ENCODE results near the gene SNRNP25.

SNRNP25 gene

DNA sequence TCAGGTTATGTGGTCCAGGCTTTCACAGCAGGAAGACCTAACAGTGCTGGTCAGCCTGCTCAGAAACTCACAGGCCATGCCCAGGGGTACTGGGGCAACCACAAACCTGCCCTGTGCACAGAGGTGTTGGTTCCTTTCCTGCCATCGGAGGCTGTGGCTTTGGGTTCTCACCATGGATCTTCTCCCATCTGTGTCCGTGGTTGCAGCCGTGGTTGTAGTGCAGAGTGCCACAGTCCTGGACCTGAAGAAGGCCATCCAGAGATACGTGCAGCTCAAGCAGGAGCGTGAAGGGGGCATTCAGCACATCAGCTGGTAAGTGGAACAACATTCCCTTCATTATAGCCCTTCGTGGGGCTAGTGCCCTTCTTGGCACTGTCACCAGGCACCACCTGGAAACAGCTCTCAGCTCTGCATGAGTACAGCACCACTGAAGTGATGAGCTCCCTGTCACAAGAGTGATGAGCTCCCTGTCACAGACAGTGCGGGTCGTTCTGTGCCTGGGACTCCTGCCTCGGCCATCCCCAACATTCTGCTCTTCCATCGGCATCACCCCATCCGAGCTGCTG, 2.0 kb downstream of the SNRNP25 start:
- Histone ChIP-seq H3K9ac (ENCODE audit: low read depth, low read length) (no peak overlapping the region), H3K36me3 (ENCODE audit: insufficient read depth, low read length) (peaks cover 4% of the 10 kb centered on the region)

DNA sequence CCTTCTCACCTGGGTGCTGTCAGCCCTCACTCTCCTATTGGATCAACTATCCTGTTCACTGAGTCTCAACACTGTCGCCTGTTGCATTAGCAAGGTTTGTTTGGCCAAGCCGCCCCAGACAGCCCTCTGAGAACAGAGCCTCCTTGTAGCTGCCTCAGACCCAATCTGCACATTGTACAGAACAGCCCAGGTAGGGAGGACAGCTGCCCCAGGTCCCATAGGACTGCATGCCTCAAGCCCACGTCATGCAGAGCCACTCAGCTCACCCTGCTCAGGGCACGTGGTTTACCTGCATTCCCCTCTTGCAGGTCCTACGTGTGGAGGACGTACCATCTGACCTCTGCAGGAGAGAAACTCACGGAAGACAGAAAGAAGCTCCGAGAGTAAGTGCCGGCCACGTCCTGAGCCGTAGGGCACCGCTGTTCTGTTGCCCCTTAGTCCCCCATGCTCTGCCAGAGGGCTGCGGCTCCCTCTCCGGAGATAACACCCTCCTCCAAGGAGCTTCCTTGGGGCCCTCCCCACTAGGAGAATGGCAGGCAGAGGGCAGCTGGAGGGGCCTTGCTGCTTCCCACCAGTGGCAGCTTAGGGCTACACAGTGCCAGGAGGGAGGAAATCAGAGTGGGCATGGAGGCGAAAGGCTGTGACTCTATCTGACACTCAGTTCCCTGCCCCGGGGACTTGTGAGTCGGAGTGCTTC, 2.8 kb downstream of the SNRNP25 start:
- H3K9ac ChIP-seq (ENCODE audit: low read depth, low read length), result no peak overlapping the region
- peaks cover 3% of the 10 kb centered on the region for H3K36me3 ChIP-seq (ENCODE audit: insufficient read depth, low read length)

More for the DNA sequence above, 2.0 kb downstream of the SNRNP25 start:
- H3K9me3 ChIP-seq (ENCODE audit: control insufficient read depth, insufficient read depth, low read length), result no peaks in the 10 kb centered on the region
- no peaks in the 10 kb centered on the region for H3K4me1 ChIP-seq (ENCODE audit: insufficient read depth, low read length)

GRCh38 chr16:57711-58110, 4.1 kb downstream of the SNRNP25 start:
- Histone ChIP-seq H3K36me3 (ENCODE audit: insufficient read depth, low read length) (peaks cover 3% of the 10 kb centered on the region), H3K4me1 (ENCODE audit: insufficient read depth, low read length) (no peaks in the 10 kb centered on the region), H3K9ac (ENCODE audit: low read depth, low read length) (no peak overlapping the region), H3K9me3 (ENCODE audit: control insufficient read depth, insufficient read depth, low read length) (no peaks in the 10 kb centered on the region)

More for the DNA sequence above, 2.8 kb downstream of the SNRNP25 start:
- Histone ChIP-seq H3K4me1 (ENCODE audit: insufficient read depth, low read length) (no peaks in the 10 kb centered on the region), H3K9me3 (ENCODE audit: control insufficient read depth, insufficient read depth, low read length) (no peaks in the 10 kb centered on the region)

DNA sequence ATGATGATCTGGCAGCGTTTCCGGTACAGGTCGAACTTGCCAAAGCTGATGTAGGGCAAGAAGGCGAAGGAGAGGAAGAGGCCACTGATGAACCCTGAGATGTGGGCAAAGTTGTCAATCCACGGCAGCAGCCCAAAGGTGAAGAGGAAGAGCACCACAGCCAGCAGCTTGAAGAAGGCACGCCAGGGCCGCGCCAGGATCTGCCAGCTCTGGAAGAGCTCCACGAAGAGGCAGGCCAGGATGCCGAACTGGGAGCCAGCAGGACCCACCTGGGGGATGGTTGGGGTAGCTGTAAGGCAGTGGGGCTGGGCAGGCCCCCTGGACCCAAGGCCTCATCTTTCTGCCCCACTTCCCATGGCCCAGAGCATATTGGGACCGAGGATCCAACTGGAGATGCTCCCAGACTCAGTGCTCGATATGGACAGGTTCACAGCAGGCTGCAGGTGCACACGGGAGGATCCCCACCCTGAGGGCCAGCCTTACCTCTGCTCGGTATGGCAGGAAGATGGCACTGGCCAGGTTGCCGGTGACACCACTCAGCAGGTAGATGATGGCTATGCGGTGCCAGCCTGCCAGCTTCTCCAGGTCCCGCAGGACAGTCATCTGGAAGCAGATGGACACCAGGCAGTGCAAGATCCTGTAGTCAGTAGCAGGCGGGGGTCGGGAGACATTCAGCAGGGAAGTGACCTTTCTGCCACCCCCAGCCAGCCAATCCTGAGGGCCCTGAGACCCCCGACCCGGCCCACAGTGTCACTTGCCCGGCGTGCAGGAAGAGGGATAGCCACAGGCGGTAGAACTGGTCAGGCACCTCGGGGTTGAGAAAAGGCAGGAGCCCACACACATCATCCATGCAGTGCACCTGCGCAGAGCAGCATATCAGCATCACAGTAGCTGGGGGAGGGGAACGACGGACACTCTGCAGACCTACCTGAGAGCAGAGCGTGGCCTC, 5.1 kb downstream of the SNRNP25 start:
- Histone ChIP-seq H3K9me3 (ENCODE audit: control insufficient read depth, insufficient read depth, low read length) (no peaks in the 10 kb centered on the region), H3K4me1 (ENCODE audit: insufficient read depth, low read length) (no peaks in the 10 kb centered on the region), H3K36me3 (ENCODE audit: insufficient read depth, low read length) (peaks cover 3% of the 10 kb centered on the region), H3K9ac (ENCODE audit: low read depth, low read length) (no peak overlapping the region)

GRCh38 chr16:59440-60059, 5.9 kb downstream of the SNRNP25 start:
- H3K9me3 ChIP-seq (ENCODE audit: control insufficient read depth, insufficient read depth, low read length), result no peaks in the 10 kb centered on the region
- peaks cover 9% of the 10 kb centered on the region for H3K36me3 ChIP-seq (ENCODE audit: insufficient read depth, low read length)
- no peak overlapping the region for H3K9ac ChIP-seq (ENCODE audit: low read depth, low read length)
- H3K4me1 ChIP-seq (ENCODE audit: insufficient read depth, low read length), result no peaks in the 10 kb centered on the region

DNA sequence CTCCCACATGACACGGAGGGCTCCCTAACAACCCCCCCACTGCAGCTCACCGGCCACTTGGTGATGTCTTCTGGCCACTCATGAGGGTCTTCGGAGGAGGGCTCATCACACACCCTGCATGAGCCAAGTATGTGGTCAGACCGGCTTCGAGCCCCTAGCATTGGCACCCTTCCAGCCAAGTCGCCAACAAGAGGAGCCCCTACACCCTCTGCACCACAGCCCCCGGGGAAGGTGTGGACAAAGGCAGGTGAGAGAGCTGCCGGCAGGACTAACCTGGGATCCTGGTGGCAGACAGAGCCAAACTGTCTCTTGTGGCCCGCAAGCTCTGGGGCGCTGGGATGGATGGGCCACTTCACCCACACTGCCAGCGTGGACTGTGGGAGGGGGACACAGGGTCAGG, 6.5 kb downstream of the SNRNP25 start:
- H3K9ac ChIP-seq (ENCODE audit: low read depth, low read length), result no peak overlapping the region
- no peaks in the 10 kb centered on the region for H3K4me1 ChIP-seq (ENCODE audit: insufficient read depth, low read length)
- H3K36me3 ChIP-seq (ENCODE audit: insufficient read depth, low read length), result peaks cover 9% of the 10 kb centered on the region
- no peaks in the 10 kb centered on the region for H3K9me3 ChIP-seq (ENCODE audit: control insufficient read depth, insufficient read depth, low read length)

GRCh38 chr16:60929-61878, 7.6 kb downstream of the SNRNP25 start:
- Histone ChIP-seq H3K36me3 (ENCODE audit: insufficient read depth, low read length) (peaks cover 9% of the 10 kb centered on the region), H3K9me3 (ENCODE audit: control insufficient read depth, insufficient read depth, low read length) (no peaks in the 10 kb centered on the region), H3K9ac (ENCODE audit: low read depth, low read length) (no peak overlapping the region)

GRCh38 chr16:61879-62281, 8.3 kb downstream of the SNRNP25 start:
- peaks cover 9% of the 10 kb centered on the region for H3K36me3 ChIP-seq (ENCODE audit: insufficient read depth, low read length)
- H3K4me1 ChIP-seq (ENCODE audit: insufficient read depth, low read length), result peaks cover 4% of the 10 kb centered on the region; the same call in 1 of the 2 replicates
- H3K9me3 ChIP-seq (ENCODE audit: control insufficient read depth, insufficient read depth, low read length), result no peaks in the 10 kb centered on the region
- H3K9ac ChIP-seq (ENCODE audit: low read depth, low read length), result no peak overlapping the region

More at GRCh38 chr16:60929-61878, 7.6 kb downstream of the SNRNP25 start:
- peaks cover 3% of the 10 kb centered on the region; the same call in 1 of the 2 replicates for H3K4me1 ChIP-seq (ENCODE audit: insufficient read depth, low read length)

GRCh38 chr16:62283-62967, 8.8 kb downstream of the SNRNP25 start:
- Histone ChIP-seq H3K4me1 (ENCODE audit: insufficient read depth, low read length) (peaks cover 9% of the 10 kb centered on the region), H3K36me3 (ENCODE audit: insufficient read depth, low read length) (peaks cover 9% of the 10 kb centered on the region), H3K9me3 (ENCODE audit: control insufficient read depth, insufficient read depth, low read length) (no peaks in the 10 kb centered on the region), H3K9ac (ENCODE audit: low read depth, low read length) (no peak overlapping the region)

DNA sequence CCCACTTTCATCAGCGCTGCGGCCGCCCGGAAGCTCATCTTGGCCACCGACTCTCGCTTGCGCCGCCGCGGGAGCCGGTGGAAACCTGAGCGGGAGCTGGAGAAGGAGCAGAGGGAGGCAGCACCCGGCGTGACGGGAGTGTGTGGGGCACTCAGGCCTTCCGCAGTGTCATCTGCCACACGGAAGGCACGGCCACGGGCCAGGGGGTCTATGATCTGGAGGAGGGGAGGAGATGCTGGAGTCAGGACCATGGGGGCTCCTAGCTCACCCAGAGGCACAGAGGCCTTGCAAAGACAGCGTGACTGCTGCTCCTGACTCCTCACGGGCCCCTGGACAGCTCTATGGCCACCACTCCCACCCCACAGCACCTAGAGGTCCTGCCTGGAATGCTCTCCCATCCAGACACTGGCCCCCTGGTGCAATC, 9.4 kb downstream of the SNRNP25 start:
- H3K9me3 ChIP-seq (ENCODE audit: control insufficient read depth, insufficient read depth, low read length), result no peaks in the 10 kb centered on the region
- H3K9ac ChIP-seq (ENCODE audit: low read depth, low read length), result no peak overlapping the region
- H3K4me1 ChIP-seq (ENCODE audit: insufficient read depth, low read length), result peaks cover 14% of the 10 kb centered on the region
- peaks cover 9% of the 10 kb centered on the region for H3K36me3 ChIP-seq (ENCODE audit: insufficient read depth, low read length)

- Histone ChIP-seq H3K9me3 (ENCODE audit: control insufficient read depth, insufficient read depth, low read length) (no peaks in the 10 kb centered on the region), H3K4me1 (ENCODE audit: insufficient read depth, low read length) (peaks cover 17% of the 10 kb centered on the region), H3K9ac (ENCODE audit: low read depth, low read length) (no peak overlapping the region), H3K36me3 (ENCODE audit: insufficient read depth, low read length) (peaks cover 9% of the 10 kb centered on the region)
Observed at GRCh38 chr16:63466-63865, 9.8 kb downstream of the SNRNP25 start.

GRCh38 chr16:63998-64913, 10.6 kb downstream of the SNRNP25 start:
- Histone ChIP-seq H3K9ac (ENCODE audit: low read depth, low read length) (no peak overlapping the region), H3K9me3 (ENCODE audit: control insufficient read depth, insufficient read depth, low read length) (no peaks in the 10 kb centered on the region), H3K4me1 (ENCODE audit: insufficient read depth, low read length) (peaks cover 25% of the 10 kb centered on the region), H3K36me3 (ENCODE audit: insufficient read depth, low read length) (peaks cover 9% of the 10 kb centered on the region)

Data from ES-I3 (cell line).